GM19397 (cell line): ENCODE results near the gene PDCD6IP.

ENCODE experiments used
- ATAC-seq: cut with Tn5 transposase; IDR thresholded peaks from one replicate; pipeline ENCODE4 v1.9.1; 2021; ENCODE audit warnings: mild to moderate bottlenecking, moderate library complexity; ENCODE audit not compliant: unreplicated experiment

The PDCD6IP gene

DNA sequence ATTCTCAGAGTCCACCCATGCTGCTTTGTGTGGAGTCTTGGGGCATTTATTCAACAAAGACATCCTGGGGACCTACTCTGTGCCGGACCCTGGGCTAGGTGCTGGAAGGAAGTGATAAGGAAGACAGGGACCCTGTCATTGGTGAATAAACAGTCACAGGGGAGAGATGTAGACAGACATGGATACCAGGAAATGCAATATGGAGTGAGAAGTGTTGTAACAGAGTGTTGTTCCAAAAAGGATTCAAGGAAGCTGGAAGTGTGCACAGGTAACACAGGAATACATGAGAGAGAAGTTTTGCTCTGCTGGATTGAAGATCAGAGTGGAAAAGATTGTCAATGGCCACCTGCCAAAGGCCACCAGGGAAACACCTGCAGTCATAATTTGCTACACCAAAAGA lies 89.0 kb downstream of the PDCD6IP start:
- ATAC-seq, result no peak

DNA sequence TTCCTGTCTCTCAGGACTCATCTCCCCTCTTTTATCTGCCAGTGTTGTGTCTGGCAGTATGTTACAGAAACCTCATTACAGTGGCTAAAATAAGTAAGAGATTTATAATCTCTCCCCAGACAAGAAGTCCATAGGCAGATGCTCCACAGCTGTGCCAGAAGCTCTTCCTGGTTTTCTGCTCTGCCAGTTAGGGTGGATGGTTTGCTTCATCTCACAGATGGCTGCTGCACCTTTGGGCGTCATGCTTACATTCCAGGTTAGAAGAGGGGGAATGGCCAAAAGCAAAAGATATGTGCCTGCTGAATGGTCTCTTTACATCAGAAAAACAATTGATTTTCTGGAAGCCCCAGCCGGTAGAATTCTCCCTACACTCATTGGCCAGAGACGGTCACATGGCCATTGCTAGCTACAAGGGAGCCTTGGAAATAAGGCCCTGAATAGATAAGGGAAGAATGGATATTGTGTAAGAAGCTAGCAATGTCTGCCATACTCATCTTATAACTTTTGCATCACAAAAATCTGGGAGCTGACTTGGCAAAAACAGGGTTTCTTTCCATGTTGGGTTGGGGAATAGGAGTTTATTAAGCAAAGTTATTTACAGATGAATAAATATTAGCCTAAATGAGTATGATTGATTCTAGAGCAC lies 91.1 kb downstream of the PDCD6IP start:
- ATAC-seq, result no peak

DNA sequence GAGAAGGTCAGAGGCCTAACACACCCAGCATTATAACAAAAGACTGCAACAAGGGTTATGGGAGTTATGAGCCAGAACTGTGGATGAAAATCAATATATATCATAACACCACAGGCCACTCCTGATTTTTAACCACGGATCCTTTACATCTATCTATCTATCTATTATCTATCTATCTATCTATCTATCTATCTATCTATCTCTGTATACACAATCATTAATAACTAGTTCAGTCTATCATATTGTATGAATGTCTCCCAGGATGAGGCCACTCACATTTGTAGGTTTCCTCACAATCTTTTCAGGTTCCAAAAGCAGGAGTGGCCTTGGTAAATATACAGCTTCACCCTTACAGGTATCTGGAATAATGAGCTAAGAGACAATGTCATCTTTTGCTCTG lies 94.2 kb downstream of the PDCD6IP start:
- no peak for ATAC-seq

DNA sequence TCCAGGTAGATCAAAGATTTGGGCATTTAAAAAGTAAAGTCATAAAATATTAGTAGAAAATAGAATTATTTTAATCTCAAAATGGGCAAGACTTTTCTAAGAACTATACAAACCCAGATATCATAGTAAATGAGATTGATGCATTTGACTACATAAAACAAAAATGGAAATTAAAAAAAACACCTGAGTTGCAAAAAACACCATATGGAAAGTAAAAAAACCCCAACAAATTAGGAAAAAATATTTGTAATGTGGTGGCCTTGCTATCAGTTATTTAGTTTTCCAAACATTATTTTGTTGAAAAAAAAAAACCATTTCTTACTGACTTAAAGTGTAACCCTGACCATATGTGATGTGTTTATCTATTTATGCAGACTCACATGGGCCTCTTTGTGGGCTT lies 97.2 kb downstream of the PDCD6IP start:
- ATAC-seq, result no peak

DNA sequence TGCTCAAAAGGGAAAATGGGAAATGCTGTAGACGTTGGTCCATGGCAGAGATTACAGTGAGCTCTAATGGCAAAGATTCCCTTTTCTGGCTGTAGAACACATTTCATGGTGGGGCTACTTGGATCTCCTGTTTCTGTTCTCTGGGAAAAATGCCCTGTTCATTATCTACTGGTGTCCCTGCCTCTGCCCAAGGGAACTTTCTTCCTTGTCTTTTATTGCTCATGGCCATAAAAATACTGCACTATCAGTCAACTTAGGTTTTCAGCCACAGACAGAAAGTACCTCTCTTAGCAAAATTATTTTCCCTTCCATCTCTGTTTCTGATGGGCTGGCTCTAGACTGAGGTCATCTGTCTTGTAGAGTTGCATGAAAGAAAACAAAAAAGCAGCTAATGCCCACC lies 98.9 kb downstream of the PDCD6IP start:
- no peak for ATAC-seq

DNA sequence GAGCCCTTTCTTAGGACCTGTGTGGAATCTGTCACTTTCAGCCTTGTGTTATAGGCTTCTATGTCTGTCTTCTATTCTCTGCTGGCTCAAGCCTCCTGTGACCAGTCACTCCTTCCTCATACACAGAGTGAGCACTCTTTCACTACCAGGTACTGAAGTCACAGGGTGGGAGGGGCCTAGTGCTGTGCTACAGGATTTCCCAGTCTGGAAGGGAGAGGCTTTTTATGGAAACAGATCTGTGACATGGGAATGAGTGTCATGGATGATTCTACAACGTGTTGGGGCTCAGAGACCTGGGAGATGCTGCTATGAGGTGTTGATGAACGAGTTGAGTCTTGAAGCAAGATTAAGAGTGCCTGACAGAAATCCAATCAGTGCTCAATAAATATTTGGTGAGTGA lies 100.5 kb downstream of the PDCD6IP start:
- no peak for ATAC-seq

DNA sequence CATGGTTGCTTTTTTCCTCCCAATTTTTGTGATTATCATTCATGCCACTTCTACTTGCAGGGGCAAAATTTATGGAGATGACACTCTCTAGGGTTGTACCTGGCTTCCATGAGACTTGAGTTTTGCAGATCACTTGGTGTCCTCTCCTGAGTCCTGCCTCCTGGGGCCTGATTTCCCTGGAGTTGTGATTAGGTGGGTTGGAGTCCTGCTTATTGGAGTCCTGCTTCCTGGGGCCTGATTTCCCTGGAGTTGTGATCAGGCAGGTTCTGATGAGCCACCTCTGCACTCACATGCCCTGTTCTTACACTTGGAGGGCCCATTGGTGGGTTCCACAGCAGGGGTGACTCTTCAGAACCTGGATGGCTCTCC lies 102.0 kb downstream of the PDCD6IP start:
- no peak for ATAC-seq

DNA sequence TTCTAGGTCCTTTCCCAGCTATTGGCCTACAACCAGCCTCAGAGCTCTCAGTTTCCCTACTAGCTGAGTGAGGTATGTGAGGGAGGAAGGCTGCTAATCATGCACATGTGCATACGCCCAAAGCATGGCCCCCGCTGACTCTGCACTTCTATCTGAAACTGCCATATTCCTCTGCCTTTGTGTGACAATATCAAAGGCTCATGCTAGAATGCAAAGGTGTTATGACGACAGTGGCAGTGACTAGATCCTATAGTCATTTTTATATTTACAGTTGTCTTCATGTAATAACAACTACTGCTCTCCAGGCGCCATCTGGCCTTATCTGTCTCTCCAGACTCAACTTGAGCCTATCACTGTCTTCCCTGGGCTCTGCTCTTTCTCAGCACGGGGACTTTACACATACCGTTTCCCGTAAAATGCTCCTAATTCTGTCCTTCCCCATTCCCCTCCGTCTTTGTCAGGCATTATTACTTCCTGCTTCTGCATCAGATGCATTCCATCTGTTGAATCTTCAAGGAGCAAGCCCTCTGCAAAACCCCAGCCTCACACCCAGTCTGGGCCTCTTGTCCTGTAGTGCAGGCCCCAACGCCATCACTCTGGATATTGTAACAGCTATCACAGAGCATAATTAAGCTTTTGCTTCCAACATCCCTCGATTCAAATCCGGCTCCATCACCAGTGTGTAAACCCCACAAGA lies 102.5 kb downstream of the PDCD6IP start:
- no peak for ATAC-seq

DNA sequence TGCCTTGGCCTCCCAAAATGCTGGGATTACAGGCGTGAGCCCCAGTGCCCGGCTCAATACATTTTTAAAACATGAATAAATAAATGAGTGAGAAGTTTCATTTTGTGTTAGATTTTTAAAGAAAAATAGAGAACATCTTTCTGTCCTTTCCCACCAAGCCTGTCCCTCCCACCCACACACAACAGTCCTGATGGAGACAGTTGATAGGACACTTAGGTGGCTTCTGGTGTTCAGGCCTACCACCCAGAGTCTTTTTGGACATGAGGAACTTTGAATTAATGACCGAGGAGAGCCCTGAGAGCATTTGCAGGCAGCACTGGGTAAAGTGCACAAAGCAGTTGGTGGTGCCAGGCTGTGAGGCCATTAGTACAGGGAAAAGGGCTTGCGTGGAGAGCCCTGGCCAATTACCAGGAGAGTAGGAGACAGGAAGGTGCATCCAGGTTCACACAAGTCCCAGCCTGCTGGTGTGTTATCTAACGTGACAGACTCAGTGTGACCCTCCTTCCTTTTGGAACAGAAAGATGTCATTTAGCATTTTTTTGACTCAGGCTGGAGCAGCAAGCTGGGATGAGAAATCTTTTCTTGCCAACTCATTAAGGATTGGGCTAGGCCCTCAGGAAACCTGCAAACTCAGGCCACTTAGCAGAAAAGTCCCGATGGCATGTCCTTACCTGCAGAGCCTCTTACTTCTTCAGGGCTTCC lies 103.6 kb downstream of the PDCD6IP start:
- no peak for ATAC-seq

DNA sequence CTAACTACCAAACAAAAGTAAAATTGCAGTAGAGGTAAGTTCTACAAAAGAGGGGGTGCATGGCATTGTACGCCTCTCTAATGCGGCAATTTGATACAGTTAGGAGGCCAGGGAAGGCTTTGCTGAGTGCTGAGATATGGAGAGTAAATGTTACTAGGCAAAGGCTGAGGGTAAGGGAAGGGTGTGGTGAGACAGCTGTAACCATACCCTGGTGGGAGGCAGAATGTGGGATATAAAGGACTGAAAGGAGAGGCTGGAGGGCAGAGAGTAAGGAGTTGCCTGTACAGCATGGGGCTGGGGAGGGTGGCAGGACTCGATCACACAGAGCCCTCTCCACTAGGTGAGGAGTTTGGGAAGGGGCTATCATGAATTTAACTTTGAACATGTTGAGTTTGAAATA lies 106.3 kb downstream of the PDCD6IP start:
- no peak for ATAC-seq

DNA sequence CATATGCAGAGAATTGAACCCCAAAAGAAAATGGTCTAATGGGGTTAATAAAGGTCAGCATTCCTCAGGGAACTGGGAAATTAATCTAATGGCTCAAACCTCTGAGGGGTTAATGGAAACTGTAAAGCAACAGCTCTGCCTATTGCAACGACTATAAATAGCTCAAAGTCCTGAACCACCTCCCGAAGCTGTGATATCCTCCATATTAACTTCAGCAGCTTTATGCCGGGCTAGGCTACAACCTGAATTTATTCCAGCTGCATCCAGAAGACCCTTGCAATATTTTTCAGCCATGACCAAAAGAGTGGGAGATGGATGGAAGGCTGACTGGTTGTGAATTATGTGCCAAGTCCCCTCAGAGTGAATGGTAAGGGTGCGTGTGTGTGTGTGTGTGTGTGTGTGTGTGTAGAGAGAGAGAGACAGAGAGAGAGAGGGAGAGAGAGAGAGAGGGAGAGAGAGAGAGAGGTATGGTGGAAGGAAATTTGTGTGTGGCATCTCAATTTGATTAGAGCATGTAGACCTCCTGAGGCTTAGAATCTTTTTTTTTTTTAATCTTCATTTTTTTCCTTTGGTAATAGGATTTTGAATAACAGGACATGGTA lies 109.9 kb downstream of the PDCD6IP start:
- no peak for ATAC-seq

DNA sequence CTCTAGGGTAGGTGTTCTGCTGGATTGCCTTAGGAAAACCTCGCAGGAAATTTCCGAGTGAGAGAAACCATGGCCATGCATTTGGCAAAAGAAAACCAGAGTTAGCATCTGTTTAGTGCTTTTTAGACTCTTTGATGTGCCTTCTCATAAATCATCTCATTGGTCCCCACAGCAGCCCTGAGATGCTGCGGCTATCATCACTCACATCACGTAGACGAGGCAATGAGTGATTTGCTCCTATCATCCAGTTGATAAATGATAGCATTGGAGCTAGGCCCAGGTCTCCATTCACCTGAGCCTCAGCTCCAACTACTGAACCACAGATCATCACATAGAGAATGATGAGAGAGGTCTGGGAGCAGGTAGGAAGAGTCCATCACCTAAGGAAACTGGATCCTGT lies 111.1 kb downstream of the PDCD6IP start:
- ATAC-seq, result no peak

DNA sequence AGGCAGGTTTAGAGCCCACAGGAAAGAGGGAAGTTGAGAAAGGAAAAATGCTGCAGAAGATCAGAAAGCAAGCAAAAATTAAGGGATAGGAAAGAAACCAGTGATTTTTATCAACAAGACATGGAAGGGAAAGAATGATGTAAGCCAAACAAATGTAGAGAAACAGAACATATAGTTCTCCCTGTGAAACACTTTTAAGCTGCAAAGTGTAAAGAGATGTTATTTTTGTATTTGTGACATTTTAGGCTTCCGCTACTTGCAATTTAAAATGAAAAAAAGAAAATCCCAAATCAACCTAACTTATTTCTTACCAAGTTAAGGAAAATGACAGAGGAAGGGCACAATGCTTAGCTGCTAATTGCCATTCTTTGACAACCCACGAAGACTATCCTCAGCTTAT lies 111.6 kb downstream of the PDCD6IP start:
- no peak for ATAC-seq

DNA sequence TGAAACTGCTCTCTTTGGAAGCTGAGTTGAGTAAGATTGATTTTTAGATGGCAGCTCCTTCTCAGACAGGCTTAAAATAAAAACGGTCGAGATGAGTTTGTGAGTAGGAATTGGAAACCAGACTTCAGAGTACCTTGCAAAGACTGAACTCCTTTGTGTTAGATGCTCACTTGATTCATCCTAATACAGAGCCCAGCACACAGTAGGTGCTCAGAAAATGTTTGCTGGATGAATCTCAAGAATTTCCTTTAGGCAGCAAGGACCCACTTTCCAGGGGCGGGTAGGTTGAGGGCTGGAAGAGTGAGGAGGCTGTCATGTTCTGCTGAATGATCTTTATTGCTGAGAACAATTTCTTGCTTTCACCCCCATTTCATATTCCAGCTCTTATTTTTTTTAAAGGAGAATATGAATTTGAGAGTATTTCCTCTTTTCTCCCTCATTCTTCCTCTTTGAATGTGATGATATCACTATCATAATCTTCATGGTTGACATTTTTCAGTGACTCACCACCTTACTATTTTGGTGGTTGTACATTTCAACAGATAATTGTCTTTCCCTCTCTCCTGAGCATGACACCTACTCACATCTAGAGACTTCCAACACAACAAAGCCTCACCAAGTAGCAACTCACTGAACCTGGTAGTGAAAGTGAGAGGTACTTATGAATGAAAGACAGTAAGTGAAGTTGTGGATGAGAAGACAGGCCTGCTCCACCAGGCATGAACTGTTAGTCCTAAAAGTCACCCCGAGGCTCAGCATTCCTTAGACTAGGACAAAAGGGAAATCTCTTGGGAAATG lies 113.3 kb downstream of the PDCD6IP start:
- no peak for ATAC-seq

DNA sequence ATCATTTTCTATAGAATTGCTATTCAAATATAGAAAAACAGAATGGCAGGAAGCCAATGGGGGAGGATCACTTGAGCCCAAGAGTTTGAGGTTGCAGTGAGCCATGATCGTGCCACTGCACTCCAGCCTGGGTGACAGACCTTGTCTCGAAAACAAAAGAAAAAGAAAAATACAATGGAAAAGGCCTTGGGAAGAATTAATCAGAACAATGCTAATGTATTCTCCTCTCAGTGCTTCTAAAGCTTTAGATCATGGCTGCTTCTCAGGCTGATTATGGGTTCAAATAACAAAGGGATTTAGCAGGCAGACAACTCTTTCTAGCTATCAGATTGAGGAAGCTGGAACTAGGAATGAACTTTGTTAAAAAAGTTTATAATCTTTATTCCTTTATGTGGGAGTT lies 115.8 kb downstream of the PDCD6IP start:
- no peak for ATAC-seq

DNA sequence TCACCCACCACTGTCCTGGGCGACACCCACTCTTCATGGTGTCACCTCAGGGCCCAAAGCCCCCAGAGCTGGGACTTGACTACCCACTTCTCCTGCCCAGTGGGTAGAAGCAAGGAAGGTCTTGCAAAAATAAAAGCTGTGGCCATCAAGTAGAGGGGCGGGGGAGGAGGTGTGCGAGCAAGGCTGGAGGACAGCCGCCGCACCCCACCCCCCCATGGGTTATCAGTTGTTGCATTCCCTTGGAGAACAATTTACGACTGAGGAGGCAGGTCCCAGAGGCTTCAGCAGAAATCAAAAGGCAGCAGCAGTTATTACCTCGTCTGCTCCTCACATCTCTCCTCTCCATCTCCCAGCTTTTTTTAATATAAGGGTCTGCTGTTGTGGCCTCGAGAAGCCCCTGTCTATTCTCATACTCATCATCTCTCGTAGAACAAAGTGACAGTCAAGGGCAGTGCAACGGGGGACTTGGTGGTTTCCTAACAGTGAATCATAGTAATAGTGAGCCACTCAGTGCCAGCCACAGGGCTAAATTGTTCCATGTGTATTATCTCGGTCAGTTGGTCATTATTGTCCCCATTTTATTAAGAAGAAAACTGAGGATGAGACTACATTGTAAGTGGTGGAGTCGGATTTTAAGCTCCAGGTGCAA lies 116.4 kb downstream of the PDCD6IP start:
- ATAC-seq, result no peak

DNA sequence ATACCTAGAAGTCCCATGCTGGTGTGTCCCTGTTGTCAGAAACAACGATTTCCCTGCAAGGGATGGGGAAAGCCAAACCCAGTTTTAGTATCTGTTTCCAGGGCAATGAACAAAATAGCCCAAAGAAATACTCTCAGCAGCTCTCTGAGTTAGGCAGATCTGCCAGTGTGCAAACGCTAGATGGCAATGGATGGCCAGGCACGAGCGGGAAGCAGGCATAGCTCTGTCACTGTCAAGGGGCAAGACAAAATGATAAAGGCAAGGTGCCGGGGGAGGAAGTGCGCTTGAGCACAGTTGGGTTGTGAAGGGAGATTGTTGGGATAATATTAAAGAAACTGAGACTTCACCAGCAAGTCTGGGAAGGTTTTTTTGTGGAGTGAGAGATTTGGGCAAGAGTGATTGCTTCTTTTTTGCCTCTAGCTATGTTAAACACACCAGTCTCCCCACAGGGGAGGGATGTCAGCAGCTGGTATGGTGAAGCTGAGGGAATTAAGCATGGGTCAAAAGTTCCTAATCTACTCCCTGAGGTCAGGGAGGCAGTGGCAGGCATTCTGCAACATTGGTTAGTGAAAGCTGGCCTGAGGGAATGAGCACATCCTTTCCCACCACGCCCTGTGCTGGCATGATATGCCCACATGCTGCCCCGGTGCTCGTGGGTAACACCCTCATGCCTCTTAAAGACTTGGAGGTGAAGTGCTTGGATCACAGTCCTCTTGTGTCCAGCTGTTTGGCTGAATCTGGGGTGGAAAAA lies 117.5 kb downstream of the PDCD6IP start:
- no peak for ATAC-seq

DNA sequence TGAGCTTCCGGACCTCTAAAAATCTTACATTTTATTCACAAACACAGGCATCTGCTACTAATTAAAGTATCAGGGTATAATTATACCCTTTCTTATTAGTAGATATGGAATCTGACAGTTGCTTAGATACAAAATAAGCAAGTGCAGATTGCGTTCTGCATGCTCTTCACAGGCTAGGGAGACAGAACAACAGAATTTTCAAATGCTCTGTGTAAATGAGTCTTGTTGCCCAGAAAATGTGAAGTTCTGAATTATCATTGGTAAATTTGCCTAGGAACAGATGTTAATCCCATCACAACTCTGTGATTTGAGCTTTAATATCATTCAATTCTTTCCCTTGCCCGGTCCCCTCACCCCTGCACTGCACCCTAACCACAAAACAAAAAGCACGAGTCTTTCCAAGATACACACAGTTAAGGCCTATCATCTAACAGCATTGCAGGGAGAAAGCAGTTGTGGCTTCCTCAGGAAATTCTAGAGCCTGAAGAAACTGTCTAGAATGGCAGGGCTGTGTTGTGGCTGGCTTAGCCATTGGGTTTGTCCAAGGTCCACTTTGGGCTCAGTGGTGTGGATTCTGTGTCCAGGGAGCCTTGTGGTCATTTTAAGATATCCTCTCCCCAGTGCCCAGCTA lies 119.8 kb downstream of the PDCD6IP start:
- no peak for ATAC-seq
